ENCODE data around the gene DHRS4L2.
"Not testable (repeated sequence)": the region's sequence is repeated elsewhere in the genome, so short reads cannot be mapped to it uniquely, and the experiment has no call there.

DNA sequence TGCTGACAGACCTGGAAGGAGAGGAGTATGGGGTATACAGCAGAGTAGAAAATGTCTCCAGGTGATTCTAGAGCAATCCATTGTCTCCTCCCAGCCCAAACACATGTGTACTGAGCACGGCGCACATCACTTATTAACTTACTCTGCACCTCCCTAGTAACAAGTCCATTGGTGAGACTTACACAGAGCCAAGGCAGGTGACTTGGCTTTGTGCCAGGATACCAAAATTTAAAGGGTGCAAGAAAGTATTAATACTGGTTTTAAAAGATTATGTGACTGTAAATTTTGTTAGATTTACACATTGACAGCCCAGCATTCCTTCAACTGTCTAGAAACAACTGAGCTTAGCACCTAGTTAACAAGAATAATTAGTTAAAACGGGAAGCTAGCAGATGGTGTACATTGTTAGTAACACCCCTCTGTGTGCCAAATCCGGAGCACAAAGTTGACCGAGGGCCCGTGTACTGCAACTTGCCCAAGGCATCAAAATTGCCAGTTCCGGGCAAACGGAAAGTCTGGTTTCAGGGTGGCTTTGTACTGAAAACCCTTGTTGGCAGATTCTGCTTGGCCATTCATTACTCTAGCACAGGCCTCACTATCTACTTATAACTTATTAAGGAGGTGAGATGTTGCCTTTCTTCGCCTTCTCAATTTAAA, 30.7 kb upstream of the DHRS4L2 start:
- TF ChIP-seq, protein P1, sequence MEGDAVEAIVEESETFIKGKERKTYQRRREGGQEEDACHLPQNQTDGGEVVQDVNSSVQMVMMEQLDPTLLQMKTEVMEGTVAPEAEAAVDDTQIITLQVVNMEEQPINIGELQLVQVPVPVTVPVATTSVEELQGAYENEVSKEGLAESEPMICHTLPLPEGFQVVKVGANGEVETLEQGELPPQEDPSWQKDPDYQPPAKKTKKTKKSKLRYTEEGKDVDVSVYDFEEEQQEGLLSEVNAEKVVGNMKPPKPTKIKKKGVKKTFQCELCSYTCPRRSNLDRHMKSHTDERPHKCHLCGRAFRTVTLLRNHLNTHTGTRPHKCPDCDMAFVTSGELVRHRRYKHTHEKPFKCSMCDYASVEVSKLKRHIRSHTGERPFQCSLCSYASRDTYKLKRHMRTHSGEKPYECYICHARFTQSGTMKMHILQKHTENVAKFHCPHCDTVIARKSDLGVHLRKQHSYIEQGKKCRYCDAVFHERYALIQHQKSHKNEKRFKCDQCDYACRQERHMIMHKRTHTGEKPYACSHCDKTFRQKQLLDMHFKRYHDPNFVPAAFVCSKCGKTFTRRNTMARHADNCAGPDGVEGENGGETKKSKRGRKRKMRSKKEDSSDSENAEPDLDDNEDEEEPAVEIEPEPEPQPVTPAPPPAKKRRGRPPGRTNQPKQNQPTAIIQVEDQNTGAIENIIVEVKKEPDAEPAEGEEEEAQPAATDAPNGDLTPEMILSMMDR (conservative IDR thresholded peaks at IDR 0.05 in 1 of 2, IDR thresholded peaks at IDR 0.05 in 1 of 2; ENCODE audit: extremely low read depth in 1 of 2, insufficient read depth in 1 of 2, low read depth in 1 of 2, low read length in 2 of 2): not testable (repeated sequence)
- not testable (repeated sequence) for TF ChIP-seq EZH2 (IDR thresholded peaks at IDR 0.05; ENCODE audit: borderline replicate concordance, low read length)

Measured in mammary epithelial cell (primary cell).